Left ventricle myocardium inferior (tissue), 1 donor: ENCODE data around the gene TYMP. TPM values are rescaled to one million over a fixed set of nuclear protein-coding genes. Genes with fewer than 3 reads are reported as not detected.
A peak's percentile ranks its signal among the peaks of the same experiment; 100 is the strongest.

Experiments
- DNase-seq: peaks from one replicate; pipeline ENCODE4 v3.0.0-alpha.2; 2020
- H3K27ac ChIP-seq: fragments of 200-600 bp; replicated peaks from 2 replicates; pipeline ENCODE4 v1.8.0; 2021
- H3K27me3 ChIP-seq: fragments of 200-600 bp; 2 replicates; pipeline ENCODE4 v1.8.0; 2021; ENCODE audit warnings: low read depth
- H3K36me3 ChIP-seq: fragments of 200-600 bp; 2 replicates; pipeline ENCODE4 v1.8.0; 2021
- H3K4me1 ChIP-seq: fragments of 200-600 bp; 2 replicates; pipeline ENCODE4 v1.8.0; 2021
- H3K4me3 ChIP-seq: fragments of 200-600 bp; 2 replicates; pipeline ENCODE4 v1.8.0; 2021; ENCODE audit warnings: mild to moderate bottlenecking, moderate library complexity
- H3K9me3 ChIP-seq: fragments of 200-600 bp; replicated peaks from 2 replicates; pipeline ENCODE4 v1.8.0; 2021
- CTCF ChIP-seq: fragments of 200-600 bp; IDR thresholded peaks from 2 replicates; pipeline ENCODE4 v1.8.0; 2021; ENCODE audit warnings: antibody characterized with exemption, mild to moderate bottlenecking, borderline replicate concordance
- intact Hi-C: fragments of 100-400 bp; cut with micrococcal nuclease; formaldehyde crosslinking; loops from one replicate; pipeline ENCODE4 v1.11.0; 2022
- total RNA-seq: library from RNA; stranded (reverse); fragmentation: NEBNext Ultra II Directional; extraction: Animal tissue kit (Norgen Biotek cat#: 25700); gene quantifications from one replicate; pipeline ENCODE4 v1.2.1, GENCODE V29; 2021
- donor health status: DM: no; HTN: yes; CAD: no; lungs with severe emphysema.

The TYMP gene
- total RNA-seq, 1 donor from 2014 or later, result 11.6 TPM

GRCh38 chr22:50502628-50503474, 27.0 kb downstream of the TYMP start:
- Histone ChIP-seq H3K9me3 (no peaks in the 10 kb centered on the region), H3K4me1 (peaks cover 26% of the 10 kb centered on the region), H3K27me3 (no peaks in the 10 kb centered on the region), H3K36me3 (peaks cover 34% of the 10 kb centered on the region), H3K27ac (no peak overlapping the region), H3K4me3 (no peak overlapping the region)
- no peak for DNase-seq
- no peak for TF ChIP-seq CTCF
- intact Hi-C loops, result no loop called here

GRCh38 chr22:50502096-50502495, 27.7 kb downstream of the TYMP start:
- no peak for DNase-seq
- intact Hi-C loops, result no loop called here
- TF ChIP-seq CTCF, result no peak
- Histone ChIP-seq H3K27ac (no peak overlapping the region), H3K9me3 (no peaks in the 10 kb centered on the region), H3K27me3 (no peaks in the 10 kb centered on the region), H3K4me1 (peaks cover 22% of the 10 kb centered on the region), H3K4me3 (no peak overlapping the region), H3K36me3 (peaks cover 34% of the 10 kb centered on the region)

GRCh38 chr22:50500452-50500851, 29.4 kb downstream of the TYMP start:
- intact Hi-C loops, result no loop called here
- no peak overlapping the region for H3K27ac ChIP-seq
- TF ChIP-seq CTCF, result no peak

GRCh38 chr22:50498322-50498890, 31.4 kb downstream of the TYMP start:
- intact Hi-C loops, result no loop called here
- Histone ChIP-seq H3K27ac (no peak overlapping the region), H3K27me3 (no peaks in the 10 kb centered on the region), H3K4me3 (no peak overlapping the region), H3K4me1 (peaks cover 9% of the 10 kb centered on the region), H3K9me3 (no peaks in the 10 kb centered on the region), H3K36me3 (peaks cover 14% of the 10 kb centered on the region)
- no peak for DNase-seq
- peak; percentile 70 for TF ChIP-seq CTCF

More at GRCh38 chr22:50500452-50500851, 29.4 kb downstream of the TYMP start:
- H3K27me3 ChIP-seq, result no peaks in the 10 kb centered on the region
- peaks cover 28% of the 10 kb centered on the region for H3K36me3 ChIP-seq
- H3K4me3 ChIP-seq, result no peak overlapping the region
- H3K9me3 ChIP-seq, result no peaks in the 10 kb centered on the region
- no peak for DNase-seq
- peaks cover 9% of the 10 kb centered on the region for H3K4me1 ChIP-seq

GRCh38 chr22:50497093-50497492, 32.7 kb downstream of the TYMP start:
- H3K4me1 ChIP-seq, result peaks cover 9% of the 10 kb centered on the region
- intact Hi-C loops, result no loop called here
- no peak for TF ChIP-seq CTCF

More at GRCh38 chr22:50497093-50497492, 32.7 kb downstream of the TYMP start:
- Histone ChIP-seq H3K4me3 (no peak overlapping the region), H3K9me3 (no peaks in the 10 kb centered on the region), H3K36me3 (peaks cover under 1% of the 10 kb centered on the region), H3K27ac (no peak overlapping the region), H3K27me3 (no peaks in the 10 kb centered on the region)
- DNase-seq, result no peak
